ENCODE results near the gene SMIM7.
"Not testable (repeated sequence)": the region's sequence is repeated elsewhere in the genome, so short reads cannot be mapped to it uniquely, and the experiment has no call there.

The SMIM7 gene

GRCh38 chr19:16659832-16660708, at the start of gene SMIM7:
Gene SMIM7 (minus strand): TSS chr19:16660144. CDS start chr19:16660110, 34 bp downstream.
- DNase-seq (ENCODE audit: low read depth in 2 of 2) = peak; percentile 98

DNA sequence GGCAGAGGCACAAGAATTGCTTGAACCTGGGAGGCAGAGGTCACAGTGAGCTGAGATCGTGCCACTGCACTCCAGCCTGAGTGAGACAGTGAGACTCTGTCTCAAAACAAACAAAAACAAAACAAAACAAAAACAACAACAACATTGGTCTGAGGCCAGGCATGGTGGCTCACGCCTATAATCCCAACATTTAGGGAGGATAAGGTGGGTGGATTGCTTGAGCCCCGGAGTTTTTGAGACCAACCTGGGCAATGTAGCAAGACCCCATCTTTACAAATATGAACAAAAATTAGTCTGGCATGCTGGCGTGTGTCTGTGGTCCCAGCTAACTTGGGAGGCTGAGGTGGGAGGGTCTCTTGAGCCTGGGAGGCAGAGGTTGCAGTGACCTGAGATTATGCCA, 43.7 kb upstream of the SMIM7 start:
- no peak for DNase-seq (ENCODE audit: low read depth in 2 of 2)

DNA sequence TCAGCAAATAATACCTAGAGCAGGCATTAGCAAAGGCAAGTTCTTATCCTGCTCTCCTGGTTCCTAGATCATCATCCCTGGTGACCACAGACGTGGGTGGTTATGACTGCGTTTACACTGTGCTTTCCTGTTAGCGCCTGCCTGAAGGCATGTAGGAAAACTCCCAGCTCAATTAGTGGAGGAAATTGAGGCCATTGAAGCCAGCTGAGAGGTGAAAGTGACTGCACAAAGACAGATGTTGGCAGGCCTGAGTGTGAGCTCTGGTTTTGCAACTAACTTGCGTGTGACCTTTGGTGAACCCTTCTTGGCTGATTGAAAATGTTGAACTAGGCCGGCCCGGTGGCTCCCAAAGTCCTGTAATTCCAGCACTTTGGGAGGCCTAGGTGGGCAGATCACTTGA, 42.2 kb upstream of the SMIM7 start:
- DNase-seq (ENCODE audit: low read depth in 2 of 2) = no peak

GRCh38 chr19:16698914-16699313, 39.0 kb upstream of the SMIM7 start:
- no peak for DNase-seq (ENCODE audit: low read depth in 2 of 2)

GRCh38 chr19:16688084-16688483, 28.1 kb upstream of the SMIM7 start:
- DNase-seq (ENCODE audit: low read depth in 2 of 2) = no peak

- no peak for DNase-seq (ENCODE audit: low read depth in 2 of 2)
These were observed 24.3 kb upstream of the SMIM7 start for GRCh38 chr19:16684216-16684615.

DNA sequence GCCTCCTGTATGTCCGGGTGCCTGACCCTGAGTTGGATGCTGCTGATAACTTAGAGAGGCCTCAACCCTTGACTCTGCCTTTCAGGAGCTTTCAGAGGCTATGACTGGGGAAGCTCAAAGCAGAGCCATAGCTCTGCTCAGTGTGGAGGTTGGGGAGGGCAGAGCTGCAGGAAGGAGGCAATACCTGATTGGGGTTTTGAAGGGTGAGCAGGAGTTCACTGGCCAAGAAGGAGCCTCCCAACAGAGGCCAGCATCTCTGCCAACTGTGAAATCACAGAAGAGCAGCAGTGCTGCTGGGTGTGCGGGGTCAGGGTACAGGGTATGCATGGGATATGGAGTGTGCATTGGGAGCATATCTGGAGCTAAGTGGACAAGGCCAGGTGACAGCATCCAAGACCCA, 22.6 kb upstream of the SMIM7 start:
- DNase-seq (ENCODE audit: low read depth in 2 of 2) = no peak

DNA sequence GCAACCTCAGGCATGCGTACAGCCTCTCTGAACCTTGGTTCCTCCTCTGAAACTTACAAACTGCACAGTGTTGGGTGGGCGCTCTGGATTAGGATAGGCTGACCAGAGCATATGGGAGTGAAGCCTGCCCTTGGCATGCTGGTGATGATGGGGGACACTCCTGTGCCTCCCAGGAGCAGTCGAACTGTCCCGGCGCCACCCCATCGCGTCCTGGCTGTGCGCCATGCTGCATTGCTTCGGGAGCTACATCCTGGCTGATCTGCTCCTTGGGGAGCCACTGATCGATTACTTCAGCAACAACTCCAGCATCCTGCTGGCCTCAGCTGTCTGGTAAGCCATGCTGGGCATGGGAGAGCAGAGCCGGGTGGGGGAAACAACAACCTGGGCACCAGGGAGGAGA, 19.9 kb upstream of the SMIM7 start:
- DNase-seq (ENCODE audit: low read depth in 2 of 2) = no peak

DNA sequence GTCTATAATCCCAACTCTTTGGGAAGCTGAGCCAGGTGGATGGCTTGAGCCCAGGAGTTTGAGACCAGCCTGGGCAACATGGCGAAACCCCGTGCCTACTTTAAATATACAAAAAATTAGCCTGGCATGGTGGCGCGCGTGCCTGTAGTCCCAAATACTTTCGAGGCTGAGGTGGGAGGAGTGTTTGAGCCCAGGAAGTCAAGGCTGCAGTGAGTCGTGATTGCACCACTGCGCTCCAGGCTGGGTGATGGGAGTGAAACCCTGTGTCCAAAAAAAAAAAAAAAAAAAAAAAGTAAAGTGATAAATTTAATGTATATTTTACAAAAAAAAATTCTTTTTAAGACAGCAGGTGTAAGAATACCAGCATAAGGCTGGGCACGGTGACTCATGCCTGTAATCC, 18.6 kb upstream of the SMIM7 start:
- no peak for DNase-seq (ENCODE audit: low read depth in 2 of 2)

- DNase-seq (ENCODE audit: low read depth in 2 of 2) = no peak
These were observed 17.1 kb upstream of the SMIM7 start for GRCh38 chr19:16677055-16677454.

GRCh38 chr19:16676101-16676798, 16.3 kb upstream of the SMIM7 start:
- no peak for DNase-seq (ENCODE audit: low read depth in 2 of 2)

GRCh38 chr19:16673839-16674238, 13.9 kb upstream of the SMIM7 start:
- not testable (repeated sequence) for DNase-seq (ENCODE audit: low read depth in 2 of 2)

DNA sequence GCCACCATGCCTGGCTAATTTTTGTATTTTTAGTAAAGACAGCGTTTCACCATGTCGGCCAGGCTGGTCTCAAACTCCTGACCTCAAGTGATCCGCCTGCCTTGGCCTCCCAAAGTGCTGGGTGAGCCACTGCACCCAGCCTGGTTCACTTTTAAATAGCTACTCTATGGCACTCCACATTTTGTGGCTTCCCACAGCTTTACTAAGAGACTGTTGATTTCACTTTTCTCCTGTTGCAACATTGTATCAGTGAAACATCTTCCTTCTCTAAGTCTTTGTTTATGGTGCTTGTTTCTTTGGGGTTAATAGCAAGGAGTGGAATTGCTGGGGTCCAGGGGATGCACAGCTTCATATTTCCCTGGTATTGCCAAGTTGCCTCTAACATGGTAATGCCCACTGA, 13.3 kb upstream of the SMIM7 start:
- DNase-seq (ENCODE audit: low read depth in 2 of 2) = no peak

GRCh38 chr19:16671652-16672274, 11.8 kb upstream of the SMIM7 start:
- no peak for DNase-seq (ENCODE audit: low read depth in 2 of 2)

DNA sequence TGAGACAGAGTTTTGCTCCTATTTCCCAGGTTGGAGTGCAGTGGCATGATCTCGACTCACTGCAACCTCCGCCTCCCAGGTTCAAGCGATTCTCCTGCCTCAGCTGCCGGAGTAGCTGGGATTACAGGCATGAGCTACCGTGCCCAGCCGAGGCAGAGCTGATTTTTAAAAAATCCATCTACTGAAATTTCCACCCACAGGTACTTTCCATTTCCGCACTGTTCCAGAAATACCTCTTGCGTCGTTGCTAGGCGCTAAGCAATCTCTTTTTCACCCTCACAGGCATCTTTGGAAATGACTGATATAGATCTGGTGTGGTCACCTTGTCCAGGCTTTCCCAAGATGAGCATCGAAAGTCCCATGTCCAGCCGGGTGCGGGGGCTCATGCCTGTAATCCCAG, 10.3 kb upstream of the SMIM7 start:
- DNase-seq (ENCODE audit: low read depth in 2 of 2) = no peak

DNA sequence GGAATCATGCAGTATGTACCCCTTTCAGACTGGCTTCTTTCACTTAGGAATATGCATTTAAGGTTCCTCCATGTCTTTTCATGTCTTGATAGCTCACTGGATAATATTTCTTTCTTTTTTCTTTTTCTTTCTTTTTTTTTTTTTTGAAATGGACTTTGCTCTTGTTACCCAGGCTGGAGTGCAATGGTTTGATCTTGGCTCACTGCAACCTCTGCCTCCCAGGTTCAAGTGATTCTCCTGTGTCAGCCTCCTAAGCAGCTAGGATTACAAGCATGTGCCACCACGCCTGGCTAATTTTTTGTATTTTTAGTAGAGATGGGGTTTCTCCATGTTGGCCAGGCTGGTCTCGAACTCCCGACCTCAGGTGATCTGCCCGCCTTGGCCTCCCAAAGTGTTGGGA, 8.8 kb upstream of the SMIM7 start:
- DNase-seq (ENCODE audit: low read depth in 2 of 2) = not testable (repeated sequence)

GRCh38 chr19:16668176-16668575, 8.2 kb upstream of the SMIM7 start:
- DNase-seq (ENCODE audit: low read depth in 2 of 2) = no peak

DNA sequence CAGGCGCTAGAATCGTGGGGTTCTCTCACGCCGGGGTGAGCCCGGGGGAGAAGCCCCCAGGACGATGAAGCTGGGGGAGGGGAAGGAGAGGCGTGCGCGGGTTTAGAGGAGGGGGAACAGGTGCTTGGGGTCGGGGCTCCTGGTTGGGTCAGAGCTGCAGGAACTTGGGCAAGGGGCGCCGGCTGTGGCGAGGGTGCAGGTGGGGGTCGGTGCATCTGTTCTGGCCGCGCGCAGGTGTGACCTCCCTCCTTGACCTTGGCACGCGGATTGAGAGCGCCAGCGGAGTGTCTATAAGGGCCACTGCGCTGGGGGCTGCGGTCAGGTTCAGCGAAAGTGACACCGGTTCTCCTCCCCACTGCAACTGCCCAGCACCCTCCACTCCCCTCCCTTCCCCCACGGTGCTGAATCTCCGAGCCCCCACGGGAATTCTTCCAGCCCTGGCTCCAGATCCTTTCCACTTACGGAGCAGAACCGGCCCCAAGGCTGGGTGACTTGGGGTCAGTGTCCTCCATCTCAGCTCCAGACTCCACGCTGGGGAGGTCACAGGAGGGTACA, 1.6 kb upstream of the SMIM7 start:
- no peak for DNase-seq (ENCODE audit: low read depth in 2 of 2)

DNA sequence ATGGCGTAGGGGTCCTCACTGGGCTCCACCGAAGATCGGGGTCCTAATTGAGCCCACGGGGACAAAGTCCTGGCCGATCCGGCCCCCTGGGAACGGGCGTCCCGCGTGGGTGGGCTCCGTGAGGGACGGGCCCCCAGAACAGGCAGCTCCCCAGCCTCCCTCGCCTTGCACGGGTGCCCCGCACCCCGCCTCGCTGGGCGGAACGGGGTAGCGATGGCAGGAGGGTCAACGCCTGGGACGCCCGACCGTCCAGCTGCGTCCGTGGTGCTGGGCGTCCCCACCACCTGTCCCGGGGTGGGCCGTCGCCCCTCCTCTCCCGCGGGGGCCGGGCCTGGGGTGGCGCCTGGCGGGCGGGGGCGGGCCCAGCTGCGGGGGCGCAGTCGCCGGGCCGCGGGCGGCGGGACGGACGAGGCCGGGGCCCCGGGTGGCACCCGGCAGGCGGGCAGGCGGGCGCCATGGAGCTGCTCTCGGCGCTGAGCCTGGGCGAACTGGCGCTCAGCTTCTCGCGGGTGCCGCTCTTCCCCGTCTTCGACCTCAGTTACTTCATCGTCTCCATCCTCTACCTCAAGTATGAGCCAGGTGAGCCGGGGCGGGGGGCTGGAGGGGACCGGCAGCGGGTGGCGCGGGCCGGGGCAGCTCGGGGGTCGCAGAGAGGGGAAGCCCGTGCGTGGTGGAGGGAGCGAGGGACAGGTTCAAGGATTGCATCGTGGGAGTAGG, 977 bp upstream of the SMIM7 start, which contains the start of gene TMEM38A:
Gene TMEM38A (plus strand): TSS at position 377 of the 717 bp plus-strand sequence. CDS start 79 bp downstream, at position 456.
- peak in 1 of 2 donors; percentile 47 for DNase-seq (ENCODE audit: low read depth in 2 of 2)

DNA sequence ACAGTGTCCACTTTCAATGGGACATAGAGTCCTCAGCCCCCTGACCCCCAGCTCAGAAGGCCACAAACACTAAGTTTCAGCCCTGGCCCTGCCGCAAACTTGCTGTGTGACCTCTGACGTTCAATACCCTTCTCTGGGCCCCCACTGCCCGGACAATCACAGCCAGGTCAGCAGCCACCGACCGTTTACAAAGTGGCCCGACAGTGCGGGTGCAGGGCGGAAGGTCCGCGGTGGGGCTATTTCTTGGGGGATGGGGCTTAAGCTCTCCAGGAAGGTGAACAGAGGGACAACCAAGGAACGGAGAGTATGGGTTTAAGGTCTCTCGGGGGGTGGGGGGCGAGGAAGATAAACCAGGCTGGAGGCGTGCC, 496 bp downstream of the SMIM7 start:
- DNase-seq (ENCODE audit: low read depth in 2 of 2) = no peak

GRCh38 chr19:16657384-16657783, 2.6 kb downstream of the SMIM7 start:
- no peak for DNase-seq (ENCODE audit: low read depth in 2 of 2)

- DNase-seq (ENCODE audit: low read depth in 2 of 2) = no peak
These were observed 4.2 kb downstream of the SMIM7 start for GRCh38 chr19:16655727-16656126.

Data from stimulated activated CD8-positive, alpha-beta memory T cell treated with anti-CD3 and anti-CD28 coated beads, Interleukin-7, amount 100 ng/mL, for 4 hours (primary cell).